ENCODE results near the gene BID.

DNA sequence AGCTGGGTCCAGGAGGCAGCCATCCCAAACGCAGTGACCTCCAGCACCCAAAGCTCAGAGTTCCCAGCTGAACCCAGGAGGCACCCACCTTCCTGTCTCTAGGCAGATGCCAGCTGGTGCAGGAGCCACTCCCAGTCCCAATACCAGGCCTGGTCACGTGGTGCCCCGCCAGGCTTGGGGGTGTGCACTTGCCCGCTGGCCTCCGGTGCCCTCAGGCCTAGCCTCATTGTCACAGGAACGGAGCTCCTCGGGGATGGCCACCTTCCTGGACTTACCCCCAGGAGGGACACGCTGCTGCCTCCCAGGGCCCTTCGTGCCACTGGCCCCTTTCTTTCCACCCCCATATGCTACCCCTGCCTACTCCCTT, 4.6 kb downstream of the BID start:
- TF ChIP-seq, protein P1, sequence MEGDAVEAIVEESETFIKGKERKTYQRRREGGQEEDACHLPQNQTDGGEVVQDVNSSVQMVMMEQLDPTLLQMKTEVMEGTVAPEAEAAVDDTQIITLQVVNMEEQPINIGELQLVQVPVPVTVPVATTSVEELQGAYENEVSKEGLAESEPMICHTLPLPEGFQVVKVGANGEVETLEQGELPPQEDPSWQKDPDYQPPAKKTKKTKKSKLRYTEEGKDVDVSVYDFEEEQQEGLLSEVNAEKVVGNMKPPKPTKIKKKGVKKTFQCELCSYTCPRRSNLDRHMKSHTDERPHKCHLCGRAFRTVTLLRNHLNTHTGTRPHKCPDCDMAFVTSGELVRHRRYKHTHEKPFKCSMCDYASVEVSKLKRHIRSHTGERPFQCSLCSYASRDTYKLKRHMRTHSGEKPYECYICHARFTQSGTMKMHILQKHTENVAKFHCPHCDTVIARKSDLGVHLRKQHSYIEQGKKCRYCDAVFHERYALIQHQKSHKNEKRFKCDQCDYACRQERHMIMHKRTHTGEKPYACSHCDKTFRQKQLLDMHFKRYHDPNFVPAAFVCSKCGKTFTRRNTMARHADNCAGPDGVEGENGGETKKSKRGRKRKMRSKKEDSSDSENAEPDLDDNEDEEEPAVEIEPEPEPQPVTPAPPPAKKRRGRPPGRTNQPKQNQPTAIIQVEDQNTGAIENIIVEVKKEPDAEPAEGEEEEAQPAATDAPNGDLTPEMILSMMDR (IDR thresholded peaks at IDR 0.05): no peak
- TF ChIP-seq ZFX (IDR thresholded peaks at IDR 0.05; ENCODE audit: borderline replicate concordance): no peak

Data from 22Rv1 (cell line).